HG03025 (cell line): Measurements from ENCODE around the gene TFR2.

Experiments
- ATAC-seq: cut with Tn5 transposase; IDR thresholded peaks from one replicate; pipeline ENCODE4 v1.9.1; 2021; ENCODE audit warnings: mild to moderate bottlenecking, moderate library complexity; ENCODE audit not compliant: unreplicated experiment, low FRiP score

The TFR2 gene

DNA sequence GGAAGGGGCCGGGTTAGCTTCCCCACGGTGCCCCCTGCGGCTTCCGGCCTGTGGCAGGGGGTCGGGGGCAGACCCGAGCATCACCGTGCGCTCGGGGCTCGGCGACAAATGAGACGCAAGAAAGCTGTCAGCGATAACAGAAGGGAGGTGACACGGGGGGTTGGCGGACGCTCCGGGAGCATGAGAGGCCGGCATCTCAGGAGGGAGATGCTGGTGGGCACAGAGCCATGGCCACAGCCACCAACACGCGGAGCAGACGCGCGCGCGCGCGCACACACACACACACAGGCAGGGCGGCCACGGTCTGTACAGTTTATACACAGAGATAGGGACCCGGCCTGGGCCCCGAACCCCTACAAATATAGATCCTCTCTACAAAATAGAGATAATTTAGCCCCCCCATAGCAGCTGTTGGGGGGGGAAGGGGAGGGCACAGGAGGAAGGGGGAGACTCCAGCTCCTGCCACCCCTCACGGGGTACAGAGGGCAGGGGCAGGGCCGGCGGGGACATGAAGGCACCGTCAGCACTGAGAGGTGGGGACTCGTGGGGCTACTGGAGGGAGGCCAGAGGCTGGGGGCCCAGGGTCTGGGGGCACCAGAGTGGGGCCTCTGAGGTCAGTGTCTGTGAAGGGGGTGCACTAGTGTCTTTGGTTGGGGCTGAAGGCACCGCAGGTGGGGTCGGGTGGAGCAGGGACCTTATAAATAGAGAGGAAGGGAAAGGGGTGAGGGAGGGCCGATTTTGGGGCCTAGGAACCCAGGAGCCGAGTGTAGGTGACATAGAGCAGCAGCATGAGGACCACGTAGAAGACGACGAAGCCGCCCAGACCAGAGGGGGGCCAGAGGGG, 66.8 kb downstream of the TFR2 start:
- ATAC-seq = no peak

GRCh38 chr7:100573691-100574361, 67.5 kb downstream of the TFR2 start, which contains the start of gene SAP25:
SAP25 (minus strand) TSS chr7:100573900; CDS start chr7:100573742, 158 bp downstream.
- no peak for ATAC-seq

DNA sequence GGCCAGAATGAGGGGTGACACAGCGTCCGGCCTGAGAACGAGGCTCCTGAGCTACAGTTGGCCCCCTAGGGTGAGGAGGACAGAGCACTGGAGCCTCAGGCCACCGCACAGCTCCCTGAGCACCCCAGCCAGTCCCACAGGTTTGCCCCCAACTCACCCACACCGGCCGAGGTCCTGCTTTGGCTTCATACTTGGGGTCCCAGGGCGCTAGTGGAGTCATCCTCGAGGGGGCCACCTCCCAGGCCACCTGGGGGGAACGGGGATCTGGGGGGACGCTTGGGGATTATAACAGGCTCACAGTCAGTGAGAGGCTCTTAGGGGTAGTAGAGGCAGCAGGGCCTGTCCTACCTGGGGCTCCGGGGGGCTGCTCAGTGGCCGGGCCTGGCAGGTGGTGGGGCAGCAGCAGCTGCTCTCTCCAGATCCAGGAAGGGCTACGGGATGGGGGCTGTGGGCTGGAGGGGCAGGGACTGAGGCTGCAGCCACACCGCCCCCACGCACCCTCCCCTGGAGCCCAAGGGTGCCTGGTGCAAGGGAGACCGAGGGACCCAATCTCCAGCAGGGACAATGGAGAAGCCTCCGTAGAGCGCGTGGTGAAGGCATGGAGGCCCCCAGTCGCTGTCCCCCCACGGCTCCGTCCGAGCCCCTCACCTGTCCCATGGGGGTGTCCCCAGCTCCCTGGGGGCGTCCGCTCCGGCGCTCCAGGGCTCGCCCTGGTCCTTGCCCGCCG, 68.2 kb downstream of the TFR2 start:
- ATAC-seq = no peak

GRCh38 chr7:100572281-100572948, 68.9 kb downstream of the TFR2 start:
- no peak for ATAC-seq

GRCh38 chr7:100571829-100572116, 69.6 kb downstream of the TFR2 start:
- no peak for ATAC-seq

DNA sequence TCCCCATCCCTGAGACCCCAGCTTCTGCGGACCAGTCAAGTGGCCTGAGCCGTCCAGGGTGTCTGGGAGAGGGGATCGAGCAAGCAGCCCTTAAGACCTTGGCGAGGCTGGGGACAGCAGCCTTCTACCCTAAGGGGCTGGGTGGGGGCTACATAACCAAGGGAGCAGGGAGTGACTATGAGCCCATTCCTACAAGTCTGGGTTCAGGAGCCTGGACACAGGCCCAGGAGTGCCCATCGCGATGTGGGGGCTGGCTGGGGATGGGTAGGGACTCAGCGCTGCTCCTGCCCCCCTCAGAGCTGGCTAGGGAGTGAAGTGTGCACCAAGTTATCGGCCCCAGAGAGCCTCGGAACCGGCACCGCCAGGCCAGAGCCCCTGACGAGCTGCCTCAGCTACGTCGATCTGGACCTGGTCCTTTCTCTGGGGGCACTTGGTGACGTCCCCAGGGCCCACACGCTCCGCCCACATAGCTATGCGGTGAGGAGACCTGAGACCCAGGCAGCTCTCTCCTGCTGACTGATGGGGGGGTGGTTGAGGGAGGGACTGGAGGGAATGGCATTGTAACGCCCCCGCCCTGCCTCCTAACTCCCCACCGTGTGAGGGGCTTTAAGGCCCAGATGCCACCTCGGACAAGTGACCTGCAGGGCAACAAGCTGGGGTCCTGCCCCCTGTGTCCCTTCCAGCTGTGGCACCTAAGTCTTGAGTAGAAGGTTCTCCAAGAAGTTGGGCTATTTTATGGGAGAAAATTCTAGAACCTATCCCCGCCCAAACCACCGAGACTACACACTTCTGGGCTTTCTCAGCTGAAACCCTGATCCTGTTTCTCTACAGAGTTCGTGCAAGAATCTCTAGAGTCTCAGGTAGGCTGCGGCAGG, 70.2 kb downstream of the TFR2 start:
- ATAC-seq = no peak
